Stimulated activated CD4-positive, alpha-beta T cell treated with anti-CD3 and anti-CD28 coated beads, Interleukin-2, amount 100 ng/mL, for 24 hours (primary cell): Measurements from ENCODE around the gene TMEM14C.
"Not testable (repeated sequence)": the region's sequence is repeated elsewhere in the genome, so short reads cannot be mapped to it uniquely, and the experiment has no call there.

Experiments used
- DNase-seq, 2 donors: peaks; one replicate each; pipeline ENCODE4 v3.0.0-alpha.2; 2020

TMEM14C gene

GRCh38 chr6:10721850-10722569, 860 bp upstream of the TMEM14C start:
- DNase-seq = no peak

GRCh38 chr6:10722570-10722819, 375 bp upstream of the TMEM14C start:
- DNase-seq = no peak

- peak in 1 of 2 donors; percentile 4 for DNase-seq
Observed at GRCh38 chr6:10723567-10723881, 654 bp downstream of the TMEM14C start.

GRCh38 chr6:10725044-10725443, 2.2 kb downstream of the TMEM14C start:
- no peak for DNase-seq

- no peak for DNase-seq
Observed at GRCh38 chr6:10725716-10726115, 2.8 kb downstream of the TMEM14C start.

- no peak for DNase-seq
Observed at GRCh38 chr6:10730254-10730653, 7.4 kb downstream of the TMEM14C start.

GRCh38 chr6:10733151-10733715, 10.4 kb downstream of the TMEM14C start:
- peak in 1 of 2 donors; percentile 16 for DNase-seq

- no peak for DNase-seq
Observed at GRCh38 chr6:10733863-10734262, 11.0 kb downstream of the TMEM14C start.

GRCh38 chr6:10736731-10737130, 13.9 kb downstream of the TMEM14C start:
- DNase-seq = no peak

- DNase-seq = no peak
Observed at GRCh38 chr6:10740061-10740460, 17.2 kb downstream of the TMEM14C start.

- not testable (repeated sequence) for DNase-seq
Observed at GRCh38 chr6:10741643-10742042, 18.8 kb downstream of the TMEM14C start.

- DNase-seq = no peak
Observed at GRCh38 chr6:10742251-10742650, 19.4 kb downstream of the TMEM14C start.

GRCh38 chr6:10743515-10743914, 20.6 kb downstream of the TMEM14C start:
- DNase-seq = no peak

GRCh38 chr6:10745116-10745515, 22.2 kb downstream of the TMEM14C start:
- no peak for DNase-seq

GRCh38 chr6:10746915-10747250, 24.0 kb downstream of the TMEM14C start:
- no peak for DNase-seq

- DNase-seq = peak; percentile 100
Observed at GRCh38 chr6:10747251-10747972, 24.5 kb downstream of the TMEM14C start, which contains the start of gene TMEM14B. TSS of gene TMEM14B (plus strand) at chr6:10747805. CDS start at chr6:10749246, 1,441 bp downstream.

GRCh38 chr6:10749734-10750133, 26.9 kb downstream of the TMEM14C start:
- DNase-seq = no peak

GRCh38 chr6:10750568-10750967, 27.7 kb downstream of the TMEM14C start:
- DNase-seq = not testable (repeated sequence)

- not testable (repeated sequence) for DNase-seq
Observed at GRCh38 chr6:10751757-10752156, 28.9 kb downstream of the TMEM14C start.

- no peak for DNase-seq
Observed at GRCh38 chr6:10756085-10756484, 33.2 kb downstream of the TMEM14C start.

GRCh38 chr6:10759312-10759839, 36.5 kb downstream of the TMEM14C start:
- DNase-seq = no peak

- peak in 1 of 2 donors; percentile 5 for DNase-seq
Observed at GRCh38 chr6:10759884-10760329, 37.0 kb downstream of the TMEM14C start.

GRCh38 chr6:10763006-10763405, 40.1 kb downstream of the TMEM14C start:
- no peak for DNase-seq

GRCh38 chr6:10769419-10769818, 46.5 kb downstream of the TMEM14C start:
- no peak for DNase-seq
